Putamen (tissue), 1 donor: ENCODE results near the gene LFNG.

Experiments used
- DNase-seq: peaks from one replicate; pipeline ENCODE4 v3.0.0-alpha.2; 2016; ENCODE audit warnings: low spot score

LFNG gene

DNA sequence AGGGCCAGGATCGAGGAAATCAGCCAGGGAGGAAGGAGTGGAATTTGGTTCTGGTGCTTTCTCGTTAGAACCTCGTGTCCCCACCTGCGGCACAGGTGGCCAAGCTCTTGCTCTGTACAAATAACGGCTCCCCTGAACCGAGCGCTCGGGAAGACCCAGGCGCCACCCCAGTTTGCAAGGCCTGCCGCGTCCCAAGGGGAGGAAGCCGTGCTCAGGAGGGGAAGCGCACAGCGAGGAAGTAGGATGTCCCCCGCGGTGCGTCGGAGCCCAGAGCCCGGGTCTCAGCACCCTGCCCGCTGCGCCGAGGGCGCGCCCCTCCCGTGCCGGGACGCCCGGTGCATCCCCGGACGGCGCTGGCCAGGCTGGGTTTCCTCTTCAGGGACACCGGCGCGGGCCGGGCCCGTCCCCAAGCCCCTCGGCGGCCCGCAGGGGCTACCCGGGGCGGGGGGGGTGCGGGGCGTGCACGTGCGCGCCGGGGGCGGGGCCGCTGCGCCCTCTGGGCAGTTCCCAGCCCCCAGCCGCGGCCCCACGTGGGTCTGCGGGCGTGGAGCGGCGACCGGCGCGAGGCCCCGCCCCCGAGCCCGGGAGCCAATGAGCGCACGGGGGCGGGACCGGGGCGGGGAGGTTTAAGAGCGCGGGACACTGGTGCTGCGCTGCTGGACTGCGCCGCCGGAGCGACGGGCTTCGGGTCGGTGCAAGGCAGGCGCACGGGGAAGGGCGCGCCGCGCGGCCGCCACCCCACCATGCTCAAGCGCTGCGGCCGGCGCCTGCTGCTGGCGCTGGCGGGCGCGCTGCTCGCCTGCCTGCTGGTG, at the start of gene LFNG:
TSS of gene LFNG (plus strand) at position 656 of the 812 bp plus-strand sequence. CDS start at position 744, 88 bp downstream.
- peak; percentile 90 for DNase-seq

- DNase-seq, result no peak
These were observed 49.2 kb upstream of the LFNG start for GRCh38 chr7:2470204-2471021.

DNA sequence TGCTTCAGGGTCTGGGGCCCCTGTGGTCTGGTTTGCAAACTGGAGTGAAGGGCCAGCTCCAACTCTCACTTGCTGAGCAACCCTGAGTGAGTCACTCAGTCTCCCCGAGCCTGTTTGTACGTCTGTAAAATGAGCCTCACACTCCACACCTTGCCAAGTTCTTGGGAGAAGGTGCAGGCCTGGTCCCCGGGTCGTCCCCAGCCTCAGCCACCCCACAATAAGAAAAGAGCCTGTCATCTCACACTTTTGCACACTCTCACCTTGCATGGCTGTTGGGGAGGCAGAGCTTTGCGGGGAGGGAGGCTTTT, 48.6 kb upstream of the LFNG start:
- DNase-seq, result no peak

- DNase-seq, result no peak
These were observed 48.2 kb upstream of the LFNG start for GRCh38 chr7:2471396-2471795.

- no peak for DNase-seq
These were observed 46.8 kb upstream of the LFNG start for GRCh38 chr7:2472739-2473138.

GRCh38 chr7:2473496-2474180, 45.9 kb upstream of the LFNG start:
- no peak for DNase-seq

GRCh38 chr7:2474224-2474623, 45.4 kb upstream of the LFNG start:
- DNase-seq, result no peak

DNA sequence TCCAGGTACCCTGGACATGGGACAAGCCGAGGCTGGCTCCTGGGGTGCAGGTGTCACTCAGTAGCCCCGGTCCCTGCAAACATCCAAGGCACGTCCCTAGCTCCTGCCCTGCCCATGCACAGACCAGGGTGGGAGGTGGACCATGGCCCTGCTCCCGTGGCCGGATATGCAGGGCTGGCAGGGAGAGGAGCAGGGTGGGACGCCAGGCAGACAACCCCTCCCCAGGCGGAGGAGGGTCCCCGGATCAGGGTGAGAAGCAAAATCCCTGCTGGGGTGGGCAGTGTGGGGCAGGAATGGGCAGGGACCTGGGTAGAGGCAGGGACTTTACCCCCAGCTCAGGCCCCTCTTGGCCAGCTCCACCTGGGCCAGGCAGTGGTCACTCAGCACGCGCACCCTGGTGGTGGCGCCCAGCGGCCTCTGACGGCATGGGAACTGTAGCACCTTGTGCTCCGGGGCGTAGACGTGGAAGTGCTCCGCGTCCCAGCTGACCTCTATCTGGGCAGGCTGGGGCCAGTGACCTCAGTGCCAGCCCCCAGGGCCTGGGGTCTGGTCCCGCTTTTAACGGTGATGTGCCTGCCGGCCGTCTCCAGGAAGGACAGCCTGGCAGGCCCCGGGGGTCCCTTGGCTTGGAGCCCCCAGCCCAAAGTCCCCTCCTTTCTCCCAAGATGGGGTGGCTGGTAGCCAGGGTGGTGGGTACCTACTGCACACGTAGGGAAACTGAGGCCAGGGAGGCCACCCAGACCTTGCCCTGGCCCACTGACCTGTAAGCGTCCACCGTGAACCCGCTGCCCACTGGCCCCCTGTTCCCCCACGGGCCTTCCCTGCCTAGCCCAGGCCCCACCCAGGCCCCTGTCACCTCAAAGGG, 44.5 kb upstream of the LFNG start:
- no peak for DNase-seq

- DNase-seq, result no peak
These were observed 43.9 kb upstream of the LFNG start for GRCh38 chr7:2475678-2476015.

- DNase-seq, result no peak
These were observed 43.3 kb upstream of the LFNG start, which contains the start of gene GRIFIN for GRCh38 chr7:2476298-2476697. GRIFIN (minus strand) TSS chr7:2476398; CDS start chr7:2476383, 15 bp downstream.

- DNase-seq, result no peak
These were observed 42.7 kb upstream of the LFNG start for GRCh38 chr7:2476776-2477446.

GRCh38 chr7:2477447-2478398, 41.9 kb upstream of the LFNG start:
- peak; percentile 20 for DNase-seq

- no peak for DNase-seq
These were observed 41.2 kb upstream of the LFNG start for GRCh38 chr7:2478399-2478785.

DNA sequence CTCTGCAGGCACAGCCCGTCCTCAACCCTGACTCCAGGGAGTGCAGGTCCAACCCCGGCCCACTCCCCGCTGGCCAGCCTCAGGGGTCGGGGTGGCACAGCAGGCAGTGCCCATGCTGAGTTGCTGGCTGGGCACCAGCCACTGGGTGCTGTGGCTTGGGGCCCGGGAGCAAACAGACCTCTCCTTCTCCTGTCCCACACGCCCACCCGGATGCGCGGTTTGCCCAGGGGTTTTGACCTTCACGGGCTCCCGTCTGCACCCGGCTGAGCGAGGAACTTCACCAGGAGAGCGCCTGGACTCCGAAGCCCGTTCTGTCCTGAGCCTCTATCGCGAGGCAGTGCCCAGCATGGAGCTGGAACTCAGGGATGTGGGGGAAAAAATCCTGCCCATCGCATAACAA, 40.8 kb upstream of the LFNG start:
- no peak for DNase-seq

- DNase-seq, result no peak
These were observed 40.1 kb upstream of the LFNG start for GRCh38 chr7:2479276-2480069.

DNA sequence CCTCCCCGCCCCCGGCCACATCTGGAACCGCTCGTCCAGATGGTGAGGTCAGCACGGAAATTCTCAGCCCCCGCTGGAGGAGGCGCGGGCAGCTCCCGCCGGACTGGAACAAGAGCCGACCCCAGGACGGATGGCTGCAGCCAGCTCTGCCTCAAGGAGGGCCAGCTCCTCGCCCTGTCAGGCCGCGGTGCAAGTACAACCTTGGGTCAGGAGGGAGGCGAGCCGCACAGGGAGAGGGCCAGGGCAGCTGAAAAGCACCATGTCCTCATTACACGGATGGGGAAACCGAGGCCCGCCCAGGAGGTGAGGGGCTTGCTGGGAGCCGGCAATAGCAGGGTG, 39.5 kb upstream of the LFNG start:
- no peak for DNase-seq

GRCh38 chr7:2481195-2481594, 38.4 kb upstream of the LFNG start:
- DNase-seq, result no peak

GRCh38 chr7:2482725-2483451, 36.7 kb upstream of the LFNG start:
- DNase-seq, result no peak

- DNase-seq, result no peak
These were observed 36.1 kb upstream of the LFNG start for GRCh38 chr7:2483494-2483893.
